Mammary epithelial cell (primary cell): ENCODE results near the gene GAK.

Experiments used
- CTCF ChIP-seq, 2 donors: IDR thresholded peaks in 1 of 2; conservative IDR thresholded peaks in 1 of 2; 2 replicates each; pipeline ENCODE4 v1.5.1; 2011 to 2012; ENCODE audit warnings: inconsistent platforms in 2 of 2, low read length in 2 of 2, mild to moderate bottlenecking in 2 of 2, control low read depth in 1 of 2, low read depth in 1 of 2; ENCODE audit not compliant: insufficient read depth in 1 of 2; ENCODE audit errors: extremely low read depth in 1 of 2
- EZH2 ChIP-seq: IDR thresholded peaks from 2 replicates; pipeline ENCODE4 v1.6.1; 2012; ENCODE audit warnings: low read length, inconsistent platforms, borderline replicate concordance

- TF ChIP-seq CTCF (conservative IDR thresholded peaks at IDR 0.05 in 1 of 2, IDR thresholded peaks at IDR 0.05 in 1 of 2; ENCODE audit: extremely low read depth in 1 of 2, insufficient read depth in 1 of 2, low read depth in 1 of 2, low read length in 2 of 2) (no peak), EZH2 (no peak)
These were observed at the start of gene GAK, which contains the start of gene TMEM175 for GRCh38 chr4:931960-932712.
